HG03175 (cell line): Measurements from ENCODE around the gene ARPC2.

Experiments
- ATAC-seq: cut with Tn5 transposase; IDR thresholded peaks from one replicate; pipeline ENCODE4 v1.9.1; 2021; ENCODE audit warnings: mild to moderate bottlenecking, moderate library complexity; ENCODE audit not compliant: unreplicated experiment

The ARPC2 gene

GRCh38 chr2:218252509-218253231 lies 35.7 kb downstream of the ARPC2 start:
- no peak for ATAC-seq

GRCh38 chr2:218253232-218253625 lies 36.2 kb downstream of the ARPC2 start:
- no peak for ATAC-seq

GRCh38 chr2:218255446-218255845 lies 38.5 kb downstream of the ARPC2 start:
- ATAC-seq = no peak

GRCh38 chr2:218256612-218257350 lies 39.8 kb downstream of the ARPC2 start:
- ATAC-seq = no peak

- ATAC-seq = peak; percentile 86
These were observed 40.5 kb downstream of the ARPC2 start for GRCh38 chr2:218257390-218257981.

- ATAC-seq = no peak
These were observed 42.3 kb downstream of the ARPC2 start for GRCh38 chr2:218259099-218259961.

- no peak for ATAC-seq
These were observed 43.2 kb downstream of the ARPC2 start for GRCh38 chr2:218260166-218260565.

GRCh38 chr2:218260742-218261422 lies 43.9 kb downstream of the ARPC2 start, which contains the start of gene GPBAR1:
Gene GPBAR1 (plus strand): TSS chr2:218261015. CDS start chr2:218262725, 1,710 bp downstream.
- ATAC-seq = no peak

- ATAC-seq = no peak
These were observed 44.6 kb downstream of the ARPC2 start for GRCh38 chr2:218261423-218262236.

- no peak for ATAC-seq
These were observed 45.2 kb downstream of the ARPC2 start for GRCh38 chr2:218262237-218262600.

GRCh38 chr2:218262631-218263586 lies 45.9 kb downstream of the ARPC2 start:
- ATAC-seq = no peak

- no peak for ATAC-seq
These were observed 47.0 kb downstream of the ARPC2 start for GRCh38 chr2:218263817-218264641.

- no peak for ATAC-seq
These were observed 48.0 kb downstream of the ARPC2 start for GRCh38 chr2:218264773-218265561.

- no peak for ATAC-seq
These were observed 48.6 kb downstream of the ARPC2 start for GRCh38 chr2:218265626-218266025.

- no peak for ATAC-seq
These were observed 49.5 kb downstream of the ARPC2 start for GRCh38 chr2:218266316-218266979.

- ATAC-seq = no peak
These were observed 50.3 kb downstream of the ARPC2 start for GRCh38 chr2:218267259-218267658.
